ENCODE measurements around the gene MRPL34. TPM values are rescaled to one million over a fixed set of nuclear protein-coding genes. Genes with fewer than 3 reads are reported as not detected.

MRPL34 gene
- total and polyA plus RNA-seq, 9 of the 15 experiments (the other 6 are each of a cell fraction or from before 2014, with no cell fraction given): 11.5 to 256 (median 72.5) TPM

DNA sequence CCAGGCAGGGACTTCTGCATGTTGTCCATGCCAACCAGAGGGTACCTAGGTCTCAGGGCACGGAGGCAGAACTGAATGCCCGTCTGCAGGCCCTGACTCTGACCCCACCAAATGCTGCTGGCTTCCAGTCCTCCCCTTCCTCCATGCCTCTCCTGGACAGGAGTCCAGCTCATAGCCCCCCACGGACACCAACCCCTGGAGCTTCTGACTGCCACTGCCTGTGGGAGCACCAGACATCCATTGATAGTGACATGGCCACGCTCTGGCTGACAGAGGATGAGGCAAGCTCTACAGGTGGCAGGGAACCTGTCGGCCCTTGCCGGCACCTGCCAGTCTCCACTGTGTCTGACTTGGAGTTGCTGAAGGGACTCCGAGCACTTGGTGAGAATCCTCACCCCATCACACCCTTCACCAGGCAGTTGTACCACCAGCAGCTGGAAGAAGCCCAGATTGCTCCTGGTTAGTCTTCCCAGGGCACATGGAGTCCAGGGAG is 22.1 kb upstream of the MRPL34 start:
- BruUV-seq (replicated peaks): no TSS peak
- intact Hi-C loops (cut with micrococcal nuclease): loop anchor here (2.0 to 5.0 kb wide), 2 partner anchors 217 to 511 kb away; no protein-coding TSS in a partner anchor
- WGBS (ENCODE audit: insufficient coverage, low coverage, missing lambda C conversion rate): 40% methylated on average over 7 of the region's 7 CpGs
- Histone ChIP-seq H3K27me3 (ENCODE audit: control insufficient read depth in 2 of 2, insufficient read depth in 2 of 2, low read length in 2 of 2) (no peaks in the 10 kb centered on the region), H4K20me1 (replicated peaks; ENCODE audit: control insufficient read depth, insufficient read depth, low read length) (peaks cover 6% of the 10 kb centered on the region; the same call in 1 of the 2 replicates), H3K4me2 (ENCODE audit: insufficient read depth, low read length) (no peak overlapping the region), H3K4me3 (no peak overlapping the region), H3K4me1 (replicated peaks in 1 of 2; ENCODE audit: control insufficient read depth in 2 of 2, insufficient read depth in 2 of 2, low read length in 2 of 2) (peaks cover 2 to 38% of the 10 kb centered on the region in 2 experiments), H3K9me1 (ENCODE audit: control insufficient read depth, insufficient read depth, low read length) (peaks cover 3% of the 10 kb centered on the region), H3K36me3 (ENCODE audit: control insufficient read depth, insufficient read depth, low read length) (peaks cover 22% of the 10 kb centered on the region; the same call in 1 of the 3 replicates), H3K79me2 (ENCODE audit: control insufficient read depth, insufficient read depth, low read length) (peaks cover 5% of the 10 kb centered on the region; the same call in 2 of the 3 replicates), H3K9ac (ENCODE audit: insufficient read depth in 1 of 2, low read depth in 2 of 2, low read length in 2 of 2) (no peak overlapping the region), H2AFZ (ENCODE audit: low read depth, low read length) (no peak overlapping the region), H3K9me3 (replicated peaks; ENCODE audit: control insufficient read depth, insufficient read depth, low read depth, low read length) (no peaks in the 10 kb centered on the region), H3K27ac (ENCODE audit: extremely low read depth, low read depth, low read length) (no peak overlapping the region)
- in situ Hi-C loops (cut with MboI): no loop called here
- CTCF ChIA-PET (ENCODE audit: low intra/inter-chr PET ratio): interaction anchor here (1.2 to 2.0 kb wide), 2 partner anchors 74 to 79 kb away, joined by 8 to 23 read pairs; no protein-coding TSS in a partner anchor
- FAIRE-seq: no peak
- POLR2A ChIA-PET: interaction anchor here (0.6 to 1.6 kb wide), 5 partner anchors 9 to 151 kb away, joined by 3 to 5 read pairs (median 3); no protein-coding TSS in a partner anchor
- no peak for DNase-seq (ENCODE audit: extremely low read depth in 1 of 4, low spot score in 3 of 4)
- TF ChIP-seq, protein P1, sequence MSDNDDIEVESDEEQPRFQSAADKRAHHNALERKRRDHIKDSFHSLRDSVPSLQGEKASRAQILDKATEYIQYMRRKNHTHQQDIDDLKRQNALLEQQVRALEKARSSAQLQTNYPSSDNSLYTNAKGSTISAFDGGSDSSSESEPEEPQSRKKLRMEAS (CRISPR knock-in tag; IDR thresholded peaks at IDR 0.05): 0 out of 2 replicates have a peak, but pooled peaks have one; percentile 22
- TF ChIP-seq ZNF668 (CRISPR knock-in tag; IDR thresholded peaks at IDR 0.05): no peak
- TF ChIP-seq, protein P2, sequence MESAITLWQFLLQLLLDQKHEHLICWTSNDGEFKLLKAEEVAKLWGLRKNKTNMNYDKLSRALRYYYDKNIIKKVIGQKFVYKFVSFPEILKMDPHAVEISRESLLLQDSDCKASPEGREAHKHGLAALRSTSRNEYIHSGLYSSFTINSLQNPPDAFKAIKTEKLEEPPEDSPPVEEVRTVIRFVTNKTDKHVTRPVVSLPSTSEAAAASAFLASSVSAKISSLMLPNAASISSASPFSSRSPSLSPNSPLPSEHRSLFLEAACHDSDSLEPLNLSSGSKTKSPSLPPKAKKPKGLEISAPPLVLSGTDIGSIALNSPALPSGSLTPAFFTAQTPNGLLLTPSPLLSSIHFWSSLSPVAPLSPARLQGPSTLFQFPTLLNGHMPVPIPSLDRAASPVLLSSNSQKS (CRISPR knock-in tag; IDR thresholded peaks at IDR 0.05): no peak
- ATAC-seq: no peak

All from K562 (cell line).